ENCODE results near the gene NUP153. TPM values are rescaled to one million over a fixed set of nuclear protein-coding genes. Genes with fewer than 3 reads are reported as not detected.

The NUP153 gene
- polyA plus RNA-seq, 1 of the 3 experiments (the other 2 are of a cell fraction) = 10.5 TPM

DNA sequence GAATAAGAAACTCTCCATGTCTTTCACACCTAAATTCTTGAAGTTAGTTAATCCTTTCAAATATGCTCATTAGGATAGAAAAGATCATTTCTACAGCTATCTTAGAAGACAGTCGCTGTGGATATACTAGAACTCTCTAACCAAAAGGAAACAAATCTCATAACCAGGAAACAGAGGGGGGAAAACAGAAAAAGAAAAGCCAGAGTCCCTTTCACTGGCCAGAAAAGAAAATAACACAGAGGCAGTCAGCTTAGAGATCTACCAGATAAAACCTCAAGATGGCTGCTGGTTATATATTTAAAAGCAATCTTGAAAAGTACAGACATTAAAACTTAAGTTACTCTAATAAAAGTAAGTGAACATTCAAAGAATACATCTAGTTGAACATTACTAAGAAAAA is 19.6 kb downstream of the NUP153 start (continued):
- TF ChIP-seq EZH2phosphoT487 (IDR thresholded peaks at IDR 0.05; ENCODE audit: borderline replicate concordance, low read depth) = no peak

DNA sequence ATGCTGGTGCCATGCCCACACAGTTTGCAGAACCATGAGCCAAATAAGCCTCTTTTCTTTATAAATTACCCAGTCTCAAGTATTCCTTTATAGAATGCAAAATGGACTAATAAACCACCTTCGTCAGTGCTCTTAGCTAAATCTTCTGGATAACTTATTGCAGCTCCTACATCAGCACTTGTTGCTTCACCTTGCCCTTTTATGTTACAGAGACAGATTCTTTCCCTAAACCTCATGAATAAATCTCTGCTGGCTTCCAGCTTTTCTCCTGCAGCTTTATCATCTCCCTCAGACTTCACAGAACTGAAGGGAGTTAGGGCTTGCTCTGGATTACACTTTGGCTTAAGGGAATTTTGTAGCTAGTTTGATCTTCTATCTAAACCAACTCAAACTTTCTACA is 22.6 kb downstream of the NUP153 start:
- peaks cover 16% of the 10 kb centered on the region for H3F3A ChIP-seq (replicated peaks; ENCODE audit: insufficient read depth)
- 100% methylated on average over 1 of the region's 1 CpG for whole genome bisulfite sequencing (ENCODE audit: low lambda C conversion rate)
- H3K27ac ChIP-seq (ENCODE audit: low read depth in 2 of 2, low read length in 1 of 2) = no peak overlapping the region
- H4K20me1 ChIP-seq (ENCODE audit: insufficient read depth) = peaks cover 51% of the 10 kb centered on the region
- no peaks in the 10 kb centered on the region for H3K9me3 ChIP-seq
- no peak for DNase-seq
- peaks cover 98% of the 10 kb centered on the region for H3K79me2 ChIP-seq (ENCODE audit: insufficient read depth)
- TF ChIP-seq TCF12 (IDR thresholded peaks at IDR 0.05) (no peak), FOSL2 (IDR thresholded peaks at IDR 0.05; ENCODE audit: borderline replicate concordance, low read depth) (no peak), YY1 (IDR thresholded peaks at IDR 0.05; ENCODE audit: low read depth) (no peak), FOXJ3 (CRISPR knock-in tag; IDR thresholded peaks at IDR 0.05) (no peak), RCOR1 (IDR thresholded peaks at IDR 0.05; ENCODE audit: low read length) (no peak), POLR2AphosphoS5 (IDR thresholded peaks at IDR 0.05; ENCODE audit: low read depth, low read length) (no peak), TEAD4 (IDR thresholded peaks at IDR 0.05; ENCODE audit: borderline replicate concordance, insufficient read depth) (no peak), GABPA (IDR thresholded peaks at IDR 0.05; ENCODE audit: low read depth) (no peak)
- TF ChIP-seq, protein P1, sequence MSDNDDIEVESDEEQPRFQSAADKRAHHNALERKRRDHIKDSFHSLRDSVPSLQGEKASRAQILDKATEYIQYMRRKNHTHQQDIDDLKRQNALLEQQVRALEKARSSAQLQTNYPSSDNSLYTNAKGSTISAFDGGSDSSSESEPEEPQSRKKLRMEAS (IDR thresholded peaks at IDR 0.05; ENCODE audit: low read depth) = no peak
- TF ChIP-seq, protein P2, sequence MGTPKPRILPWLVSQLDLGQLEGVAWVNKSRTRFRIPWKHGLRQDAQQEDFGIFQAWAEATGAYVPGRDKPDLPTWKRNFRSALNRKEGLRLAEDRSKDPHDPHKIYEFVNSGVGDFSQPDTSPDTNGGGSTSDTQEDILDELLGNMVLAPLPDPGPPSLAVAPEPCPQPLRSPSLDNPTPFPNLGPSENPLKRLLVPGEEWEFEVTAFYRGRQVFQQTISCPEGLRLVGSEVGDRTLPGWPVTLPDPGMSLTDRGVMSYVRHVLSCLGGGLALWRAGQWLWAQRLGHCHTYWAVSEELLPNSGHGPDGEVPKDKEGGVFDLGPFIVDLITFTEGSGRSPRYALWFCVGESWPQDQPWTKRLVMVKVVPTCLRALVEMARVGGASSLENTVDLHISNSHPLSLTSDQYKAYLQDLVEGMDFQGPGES (IDR thresholded peaks at IDR 0.05; ENCODE audit: low read depth, low read length) = no peak
- TF ChIP-seq, protein P3, sequence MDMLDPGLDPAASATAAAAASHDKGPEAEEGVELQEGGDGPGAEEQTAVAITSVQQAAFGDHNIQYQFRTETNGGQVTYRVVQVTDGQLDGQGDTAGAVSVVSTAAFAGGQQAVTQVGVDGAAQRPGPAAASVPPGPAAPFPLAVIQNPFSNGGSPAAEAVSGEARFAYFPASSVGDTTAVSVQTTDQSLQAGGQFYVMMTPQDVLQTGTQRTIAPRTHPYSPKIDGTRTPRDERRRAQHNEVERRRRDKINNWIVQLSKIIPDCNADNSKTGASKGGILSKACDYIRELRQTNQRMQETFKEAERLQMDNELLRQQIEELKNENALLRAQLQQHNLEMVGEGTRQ (IDR thresholded peaks at IDR 0.05; ENCODE audit: borderline replicate concordance, low read depth, low read length) = no peak
- ChIA-PET POLR2A (no interaction called here), CTCF (interaction anchor here (0.8 kb wide), 1 partner anchor 127 kb away, joined by 3 read pairs; no protein-coding TSS in a partner anchor)
- no peaks in the 10 kb centered on the region for H3K27me3 ChIP-seq (ENCODE audit: insufficient read depth)
- no peak overlapping the region for H3K9ac ChIP-seq
- H3K9me2 ChIP-seq = no peaks in the 10 kb centered on the region
- peaks cover 0 to 5% of the 10 kb centered on the region in 2 experiments; a peak in 1 of 4 replicates for H3K4me1 ChIP-seq (ENCODE audit: control insufficient read depth in 1 of 2, insufficient read depth in 2 of 2, low read depth in 1 of 2, low read length in 1 of 2)
- no peak overlapping the region for H3K4me2 ChIP-seq
- peaks cover 13 to 51% of the 10 kb centered on the region in 2 experiments for H3K36me3 ChIP-seq (replicated peaks in 1 of 2; ENCODE audit: control insufficient read depth in 1 of 2, insufficient read depth in 2 of 2, low read length in 1 of 2)
- H2AFZ ChIP-seq (ENCODE audit: low read depth) = no peak overlapping the region
- no peak overlapping the region for H3K4me3 ChIP-seq (ENCODE audit: low read depth in 2 of 2, low read length in 1 of 2)

DNA sequence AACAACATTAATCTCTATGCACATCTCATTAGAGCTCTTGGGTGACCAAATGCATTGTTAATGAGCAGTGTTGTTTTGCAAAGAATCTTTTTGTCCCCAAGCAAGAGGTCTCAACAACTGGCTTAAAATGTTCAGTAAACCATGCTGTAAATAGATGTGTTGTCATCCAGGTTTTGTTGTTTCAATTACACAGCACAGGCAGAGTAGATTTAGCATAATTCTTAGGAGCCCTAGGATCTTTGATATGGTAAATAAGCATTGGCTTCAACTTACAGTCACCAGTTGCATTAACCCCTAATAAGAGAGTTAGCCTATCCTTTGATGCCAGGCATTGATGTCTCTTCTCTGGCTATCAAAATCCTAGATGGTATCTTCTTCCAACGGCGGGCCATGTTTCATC is 23.3 kb downstream of the NUP153 start:
- no peaks in the 10 kb centered on the region for H3K9me2 ChIP-seq
- H4K20me1 ChIP-seq (ENCODE audit: insufficient read depth) = peaks cover 51% of the 10 kb centered on the region
- H3K36me3 ChIP-seq (replicated peaks in 1 of 2; ENCODE audit: control insufficient read depth in 1 of 2, insufficient read depth in 2 of 2, low read length in 1 of 2) = peaks cover 13 to 51% of the 10 kb centered on the region in 2 experiments
- H3K27me3 ChIP-seq (ENCODE audit: insufficient read depth) = no peaks in the 10 kb centered on the region
- peaks cover 98% of the 10 kb centered on the region for H3K79me2 ChIP-seq (ENCODE audit: insufficient read depth)
- no peak overlapping the region for H2AFZ ChIP-seq (ENCODE audit: low read depth)
- peaks cover 9% of the 10 kb centered on the region for H3F3A ChIP-seq (replicated peaks; ENCODE audit: insufficient read depth)
- H3K4me2 ChIP-seq = no peak overlapping the region
- ChIA-PET POLR2A (no interaction called here), CTCF (no interaction called here)
- 94% methylated on average over 2 of the region's 2 CpGs for WGBS (ENCODE audit: low lambda C conversion rate)
- H3K4me3 ChIP-seq (ENCODE audit: low read depth in 2 of 2, low read length in 1 of 2) = no peak overlapping the region
- H3K9ac ChIP-seq = no peak overlapping the region
- H3K9me3 ChIP-seq = no peaks in the 10 kb centered on the region
- no peak for DNase-seq
- no peak overlapping the region for H3K27ac ChIP-seq (ENCODE audit: low read depth in 2 of 2, low read length in 1 of 2)
- H3K4me1 ChIP-seq (ENCODE audit: control insufficient read depth in 1 of 2, insufficient read depth in 2 of 2, low read depth in 1 of 2, low read length in 1 of 2) = no peaks in the 10 kb centered on the region; a peak in 1 of 4 replicates
- TF ChIP-seq, protein P4, sequence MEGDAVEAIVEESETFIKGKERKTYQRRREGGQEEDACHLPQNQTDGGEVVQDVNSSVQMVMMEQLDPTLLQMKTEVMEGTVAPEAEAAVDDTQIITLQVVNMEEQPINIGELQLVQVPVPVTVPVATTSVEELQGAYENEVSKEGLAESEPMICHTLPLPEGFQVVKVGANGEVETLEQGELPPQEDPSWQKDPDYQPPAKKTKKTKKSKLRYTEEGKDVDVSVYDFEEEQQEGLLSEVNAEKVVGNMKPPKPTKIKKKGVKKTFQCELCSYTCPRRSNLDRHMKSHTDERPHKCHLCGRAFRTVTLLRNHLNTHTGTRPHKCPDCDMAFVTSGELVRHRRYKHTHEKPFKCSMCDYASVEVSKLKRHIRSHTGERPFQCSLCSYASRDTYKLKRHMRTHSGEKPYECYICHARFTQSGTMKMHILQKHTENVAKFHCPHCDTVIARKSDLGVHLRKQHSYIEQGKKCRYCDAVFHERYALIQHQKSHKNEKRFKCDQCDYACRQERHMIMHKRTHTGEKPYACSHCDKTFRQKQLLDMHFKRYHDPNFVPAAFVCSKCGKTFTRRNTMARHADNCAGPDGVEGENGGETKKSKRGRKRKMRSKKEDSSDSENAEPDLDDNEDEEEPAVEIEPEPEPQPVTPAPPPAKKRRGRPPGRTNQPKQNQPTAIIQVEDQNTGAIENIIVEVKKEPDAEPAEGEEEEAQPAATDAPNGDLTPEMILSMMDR (IDR thresholded peaks at IDR 0.05) = no peak
- TF ChIP-seq EP300 (IDR thresholded peaks at IDR 0.05; ENCODE audit: borderline replicate concordance in 1 of 2, low read depth in 1 of 2, low read length in 1 of 2) (no peak), RFX5 (IDR thresholded peaks at IDR 0.05; ENCODE audit: low read length) (no peak), TAF1 (IDR thresholded peaks at IDR 0.05; ENCODE audit: borderline replicate concordance, low read depth, low read length) (no peak), ELF1 (IDR thresholded peaks at IDR 0.05) (no peak)
- TF ChIP-seq, protein P3 (IDR thresholded peaks at IDR 0.05; ENCODE audit: borderline replicate concordance, low read depth, low read length) = no peak
- TF ChIP-seq, protein P2 (IDR thresholded peaks at IDR 0.05; ENCODE audit: low read depth, low read length) = no peak

Measured in SK-N-SH (cell line).